CD4-positive, alpha-beta memory T cell (primary cell): ENCODE measurements around the gene HAT1. TPM values are rescaled to one million over a fixed set of nuclear protein-coding genes. Genes with fewer than 3 reads are reported as not detected.

Source experiments
- CTCF ChIA-PET: fragments of 350-600 bp; sonication (Branson Sonifier 250); formaldehyde crosslinking; loops from one replicate; lab custom pipeline; 2021; ENCODE audit warnings: inconsistent platforms; ENCODE audit not compliant: partially characterized antibody; lab: Charles Lee
- POLR2A ChIA-PET: fragments of 350-600 bp; sonication (Branson Sonifier 250); formaldehyde crosslinking; loops from one replicate; lab custom pipeline; 2021; ENCODE audit not compliant: partially characterized antibody; lab: Charles Lee
- DNase-seq, 5 donors: peaks; one replicate each; pipeline versions ENCODE4 v3.0.0 to v3.0.0-alpha.2; 2020 to 2022; ENCODE audit warnings: mixed read lengths in 1 of 5
- H3K27ac ChIP-seq: one replicate; pipeline ENCODE4 v1.7.0; 2013; ENCODE audit warnings: low read depth, low read length
- H3K27me3 ChIP-seq: 2 replicates; pipeline ENCODE4 v1.7.0; 2013; ENCODE audit warnings: mild to moderate bottlenecking, low read length, moderate library complexity; ENCODE audit not compliant: insufficient read depth
- H3K36me3 ChIP-seq: 2 replicates; pipeline ENCODE4 v1.7.0; 2013; ENCODE audit warnings: mild to moderate bottlenecking, low read length, moderate library complexity; ENCODE audit not compliant: insufficient read depth
- H3K4me1 ChIP-seq: 2 replicates; pipeline ENCODE4 v1.7.0; 2013; ENCODE audit warnings: mild to moderate bottlenecking, low read length, moderate library complexity; ENCODE audit not compliant: insufficient read depth
- H3K4me3 ChIP-seq, 2 donors: one replicate each; pipeline ENCODE4 v1.7.0; 2013; ENCODE audit warnings: low read length in 2 of 2, mild to moderate bottlenecking in 1 of 2
- H3K9me3 ChIP-seq, 2 donors: one replicate each; pipeline ENCODE4 v1.7.0; 2013; ENCODE audit warnings: low read length in 2 of 2, control low read depth in 1 of 2; ENCODE audit not compliant: control insufficient read depth in 1 of 2
- H3K27ac Mint-ChIP-seq, 7 donors: one replicate each; pipeline ENCODE4 v1.8.0; 2020 to 2021; ENCODE audit warnings: mixed read lengths in 7 of 7, mild to moderate bottlenecking in 6 of 7, inconsistent platforms in 3 of 7, moderate library complexity in 3 of 7
- H3K27me3 Mint-ChIP-seq, 2 donors: one replicate each; pipeline ENCODE4 v1.8.0; 2020 to 2021; ENCODE audit warnings: mixed read lengths in 2 of 2
- H3K36me3 Mint-ChIP-seq, 2 donors: one replicate each; pipeline ENCODE4 v1.8.0; 2020 to 2021; ENCODE audit warnings: mixed read lengths in 2 of 2, inconsistent platforms in 1 of 2, mild to moderate bottlenecking in 1 of 2
- H3K4me1 Mint-ChIP-seq, 4 donors: one replicate each; pipeline ENCODE4 v1.8.0; 2020 to 2021; ENCODE audit warnings: mixed read lengths in 4 of 4, mild to moderate bottlenecking in 1 of 4
- H3K4me3 Mint-ChIP-seq, 8 donors: one replicate each; pipeline ENCODE4 v1.8.0; 2020 to 2021; ENCODE audit warnings: mixed read lengths in 8 of 8, mild to moderate bottlenecking in 7 of 8, moderate library complexity in 6 of 8, inconsistent platforms in 3 of 8
- H3K9me3 Mint-ChIP-seq, 8 donors: one replicate each; pipeline ENCODE4 v1.8.0; 2020 to 2021; ENCODE audit warnings: mixed read lengths in 8 of 8, mild to moderate bottlenecking in 5 of 8, inconsistent platforms in 3 of 8, moderate library complexity in 1 of 8
- intact Hi-C: fragments of 100-400 bp; cut with micrococcal nuclease; formaldehyde crosslinking; loops from one replicate; pipeline ENCODE4 v1.15.1; 2023
- polyA plus RNA-seq, 2 donors: library from polyadenylated mRNA; unstranded; fragments of 300-500 nt; fragmentation: Illumina TruSeq; gene quantifications; one replicate each; pipeline ENCODE4 v1.2.3, GENCODE V29; 2021
- total RNA-seq, 2 experiments: library from RNA; stranded (reverse); gene quantifications; one replicate each; pipeline ENCODE4 v1.2.3, GENCODE V29; 2021

Gene HAT1, protein sequence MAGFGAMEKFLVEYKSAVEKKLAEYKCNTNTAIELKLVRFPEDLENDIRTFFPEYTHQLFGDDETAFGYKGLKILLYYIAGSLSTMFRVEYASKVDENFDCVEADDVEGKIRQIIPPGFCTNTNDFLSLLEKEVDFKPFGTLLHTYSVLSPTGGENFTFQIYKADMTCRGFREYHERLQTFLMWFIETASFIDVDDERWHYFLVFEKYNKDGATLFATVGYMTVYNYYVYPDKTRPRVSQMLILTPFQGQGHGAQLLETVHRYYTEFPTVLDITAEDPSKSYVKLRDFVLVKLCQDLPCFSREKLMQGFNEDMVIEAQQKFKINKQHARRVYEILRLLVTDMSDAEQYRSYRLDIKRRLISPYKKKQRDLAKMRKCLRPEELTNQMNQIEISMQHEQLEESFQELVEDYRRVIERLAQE
- total RNA-seq (10 to 100 TPM; 22.6 to 27.7 TPM), polyA plus RNA-seq (10 to 100 TPM; 66.0 to 75.2 TPM)

DNA sequence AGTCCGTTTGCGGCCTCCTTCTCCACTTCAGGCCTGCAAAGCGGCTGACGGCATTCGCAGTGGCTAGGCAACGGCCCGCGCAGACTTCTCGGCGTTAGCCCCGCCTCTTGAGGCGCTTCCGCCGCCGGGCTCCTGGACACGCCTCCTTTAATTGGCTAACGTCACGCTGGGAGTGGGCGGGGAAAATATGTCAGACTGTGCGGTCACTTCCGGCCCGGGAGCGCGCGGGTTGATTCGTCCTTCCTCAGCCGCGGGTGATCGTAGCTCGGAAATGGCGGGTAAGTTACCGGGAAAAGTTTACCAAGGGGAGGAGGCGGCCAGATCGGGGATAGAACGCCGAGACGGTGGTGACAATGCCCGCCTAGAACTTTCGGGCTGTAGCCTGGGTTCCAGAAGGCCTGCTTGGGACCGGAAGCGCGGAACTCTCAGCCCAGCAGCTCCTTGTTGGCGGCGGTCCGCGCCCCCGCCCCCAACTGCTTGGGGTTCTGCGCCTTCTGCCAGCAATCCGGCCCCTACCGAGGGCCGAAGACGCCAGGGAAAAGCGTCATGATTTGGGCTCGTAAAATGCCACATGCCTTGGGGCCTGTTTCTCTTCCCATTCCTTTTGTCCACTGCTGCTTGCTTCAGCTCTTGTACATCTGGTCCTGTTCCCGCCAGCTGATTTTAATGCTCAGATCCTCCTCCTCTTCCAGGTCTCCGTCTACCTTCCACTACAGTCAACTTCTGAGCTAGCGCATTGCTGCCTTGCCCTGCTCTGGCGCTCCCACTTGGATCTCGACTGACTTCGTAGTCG, at the start of gene HAT1:
Gene HAT1 (plus strand): TSS at position 232 of the 793 bp plus-strand sequence. CDS start 40 bp downstream, at position 272.
- intact Hi-C loops, result loop anchor here (1.0 to 10.0 kb wide), 8 partner anchors 28 to 633 kb away; partner anchors contain the start of genes DCAF17, DLX2, DYNC1I2 and ITGA6
- H3K27me3 ChIP-seq, result no peaks in the 10 kb centered on the region
- Mint-ChIP-seq H3K27ac (peak within 1 kb of the TSS; percentile 93 to 100 (median 99)), H3K27me3 (no peaks in the 10 kb centered on the region), H3K4me3 (peak within 1 kb of the TSS; percentile 98 to 100 (median 100)), H3K9me3 (peaks cover 0 to 4% (median 0%) of the 10 kb centered on the region in 8 donors), H3K4me1 (peaks cover 18 to 46% (median 33%) of the 10 kb centered on the region in 4 donors), H3K36me3 (peaks cover 10 to 20% of the 10 kb centered on the region in 2 donors)
- ChIA-PET CTCF (interaction anchor here (0.8 to 2.9 kb wide), 6 partner anchors 9 to 540 kb away, joined by 3 to 12 read pairs (median 4); partner anchors contain the start of genes ITGA6 and SLC25A12), POLR2A (interaction anchor here (1.0 to 3.2 kb wide), 7 partner anchors 27 to 993 kb away, joined by 3 to 33 read pairs (median 5); partner anchors contain the start of genes GORASP2, METAP1D, PDK1 and SLC25A12)
- DNase-seq, result peak; percentile 96 to 98 (median 97)
- H3K27ac ChIP-seq, result peak within 1 kb of the TSS; percentile 95
- peaks cover 11% of the 10 kb centered on the region for H3K36me3 ChIP-seq
- peak within 1 kb of the TSS; percentile 70 to 88 for H3K4me3 ChIP-seq
- H3K4me1 ChIP-seq, result peaks cover 39% of the 10 kb centered on the region
- no peaks in the 10 kb centered on the region for H3K9me3 ChIP-seq

DNA sequence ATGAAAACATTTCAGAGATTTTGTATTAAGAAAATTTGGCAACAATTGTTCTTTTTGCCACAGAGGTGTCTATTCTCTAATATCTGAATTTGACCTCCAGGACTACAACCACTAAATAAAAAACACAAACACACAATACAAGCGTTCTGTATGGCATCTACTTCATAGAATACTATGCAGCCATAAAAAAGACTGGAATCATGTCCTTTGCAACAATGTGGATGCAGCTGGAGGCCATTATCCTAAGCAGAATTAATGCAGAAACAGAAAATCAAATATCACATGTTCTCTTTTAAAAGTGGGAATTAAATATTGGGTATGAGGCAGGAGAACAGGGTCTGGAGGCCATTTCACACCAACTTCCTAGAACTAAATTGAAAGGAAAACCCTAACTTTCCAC, 47.7 kb upstream of the HAT1 start:
- H3K4me1 Mint-ChIP-seq, result peaks cover 16 to 42% (median 18%) of the 10 kb centered on the region in 4 donors
- Histone ChIP-seq H3K4me1 (no peaks in the 10 kb centered on the region), H3K27me3 (no peaks in the 10 kb centered on the region), H3K4me3 (no peak overlapping the region), H3K9me3 (no peaks in the 10 kb centered on the region), H3K36me3 (no peaks in the 10 kb centered on the region), H3K27ac (no peak overlapping the region)
- intact Hi-C loops, result no loop called here
- no peaks in the 10 kb centered on the region for H3K27me3 Mint-ChIP-seq
- no peak overlapping the region for H3K4me3 Mint-ChIP-seq
- no peak for DNase-seq
- CTCF ChIA-PET, result no interaction called here
- POLR2A ChIA-PET, result no interaction called here
- H3K27ac Mint-ChIP-seq, result no peak overlapping the region
- peaks cover 26 to 39% of the 10 kb centered on the region in 2 donors for H3K36me3 Mint-ChIP-seq
- H3K9me3 Mint-ChIP-seq, result peaks cover 0 to 2% (median 0%) of the 10 kb centered on the region in 8 donors

DNA sequence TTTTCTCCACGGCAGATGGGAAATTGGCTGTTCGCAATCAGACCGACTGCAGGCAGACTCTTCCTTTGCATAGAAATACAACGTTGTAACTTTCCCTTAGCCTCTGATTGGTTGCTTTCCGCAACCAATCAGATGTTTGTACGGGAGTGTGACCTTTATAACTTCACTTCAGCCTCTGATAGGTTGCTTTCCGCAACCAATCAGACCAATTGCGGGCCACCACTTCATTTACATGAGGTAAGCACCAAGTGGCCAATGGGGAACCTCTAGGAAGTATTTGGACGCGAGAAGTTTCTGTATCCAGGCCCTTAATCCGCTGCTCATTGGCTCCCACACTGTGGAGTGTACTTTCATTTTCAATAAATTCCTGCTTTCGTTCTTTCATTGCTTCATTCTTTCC, 47.3 kb upstream of the HAT1 start:
- Mint-ChIP-seq H3K36me3 (peaks cover 26 to 39% of the 10 kb centered on the region in 2 donors), H3K27ac (no peak overlapping the region), H3K9me3 (peaks cover 0 to 2% (median 0%) of the 10 kb centered on the region in 8 donors), H3K4me1 (peaks cover 18 to 42% (median 22%) of the 10 kb centered on the region in 4 donors), H3K27me3 (no peaks in the 10 kb centered on the region), H3K4me3 (no peak overlapping the region)
- Histone ChIP-seq H3K4me1 (no peaks in the 10 kb centered on the region), H3K4me3 (no peak overlapping the region), H3K9me3 (no peaks in the 10 kb centered on the region), H3K27ac (no peak overlapping the region), H3K27me3 (no peaks in the 10 kb centered on the region), H3K36me3 (no peaks in the 10 kb centered on the region)
- ChIA-PET POLR2A (no interaction called here), CTCF (no interaction called here)
- no peak for DNase-seq
- intact Hi-C loops, result no loop called here

DNA sequence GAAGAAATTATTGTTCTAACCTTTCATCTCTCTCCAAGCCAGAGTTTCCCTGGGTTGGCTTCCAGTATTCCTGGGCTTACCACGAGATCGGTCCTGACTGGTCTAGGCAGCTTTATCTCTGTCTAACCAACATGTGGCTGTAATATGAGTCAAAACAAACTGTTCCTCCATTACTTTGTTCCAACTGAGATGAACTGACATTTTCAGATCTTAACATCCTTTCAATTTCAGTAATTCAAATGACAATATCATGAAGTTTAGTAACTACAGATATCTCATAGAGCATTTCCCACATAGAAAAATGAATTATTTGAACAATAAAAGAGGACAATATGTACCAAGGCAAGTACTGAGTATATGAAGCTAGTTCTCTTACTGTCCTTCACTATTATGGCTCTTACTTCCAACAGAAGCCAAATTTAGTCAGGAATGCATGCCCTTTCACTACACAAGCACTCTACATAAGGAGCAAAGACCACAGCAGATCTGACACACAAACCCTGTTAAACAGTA, 43.7 kb upstream of the HAT1 start:
- intact Hi-C loops, result no loop called here
- Histone ChIP-seq H3K27ac (no peak overlapping the region), H3K9me3 (no peaks in the 10 kb centered on the region), H3K27me3 (no peaks in the 10 kb centered on the region), H3K36me3 (no peaks in the 10 kb centered on the region), H3K4me3 (no peak overlapping the region), H3K4me1 (no peaks in the 10 kb centered on the region)
- Mint-ChIP-seq H3K4me3 (no peak overlapping the region), H3K27ac (peak overlapping the region in 3 of 7 donors; percentile 38 to 80 (median 78)), H3K4me1 (peaks cover 17 to 36% (median 29%) of the 10 kb centered on the region in 4 donors), H3K36me3 (peaks cover 15% of the 10 kb centered on the region in 2 donors), H3K27me3 (no peaks in the 10 kb centered on the region), H3K9me3 (peaks cover 0 to 2% (median 0%) of the 10 kb centered on the region in 8 donors)
- ChIA-PET POLR2A (no interaction called here), CTCF (interaction anchor here (1.1 kb wide), 1 partner anchor 296 kb away, joined by 3 read pairs; no protein-coding TSS in a partner anchor)
- no peak for DNase-seq

DNA sequence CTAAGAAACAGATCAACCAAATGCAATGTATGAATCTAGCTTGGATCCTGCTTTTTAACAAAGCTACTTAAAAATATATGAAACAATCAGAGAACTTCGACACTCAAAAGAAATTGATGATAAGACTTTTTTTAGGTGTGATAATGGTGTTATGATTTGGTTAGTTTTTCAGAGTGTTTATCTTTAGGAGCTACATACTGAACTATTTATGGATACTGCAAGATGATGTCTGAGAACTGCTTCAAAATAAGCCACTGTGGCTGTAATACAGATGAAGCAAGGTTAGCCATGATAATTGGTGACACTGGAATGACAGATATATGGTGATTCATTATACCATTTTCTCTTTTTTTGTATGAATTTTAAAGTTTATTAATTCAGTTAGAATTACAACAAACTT, 42.4 kb upstream of the HAT1 start:
- H3K4me3 ChIP-seq, result no peak overlapping the region
- Mint-ChIP-seq H3K4me3 (no peak overlapping the region), H3K4me1 (peaks cover 17 to 38% (median 30%) of the 10 kb centered on the region in 4 donors), H3K27ac (no peak overlapping the region), H3K36me3 (peaks cover 7 to 8% of the 10 kb centered on the region in 2 donors), H3K9me3 (peaks cover 0 to 2% (median 0%) of the 10 kb centered on the region in 8 donors), H3K27me3 (no peaks in the 10 kb centered on the region)
- DNase-seq, result no peak
- H3K4me1 ChIP-seq, result no peaks in the 10 kb centered on the region
- H3K9me3 ChIP-seq, result no peaks in the 10 kb centered on the region
- H3K27ac ChIP-seq, result no peak overlapping the region
- intact Hi-C loops, result no loop called here
- ChIA-PET CTCF (interaction anchor here (1.1 kb wide), 2 partner anchors 69 to 295 kb away, joined by 3 read pairs; no protein-coding TSS in a partner anchor), POLR2A (no interaction called here)
- no peaks in the 10 kb centered on the region for H3K27me3 ChIP-seq
- H3K36me3 ChIP-seq, result no peaks in the 10 kb centered on the region

DNA sequence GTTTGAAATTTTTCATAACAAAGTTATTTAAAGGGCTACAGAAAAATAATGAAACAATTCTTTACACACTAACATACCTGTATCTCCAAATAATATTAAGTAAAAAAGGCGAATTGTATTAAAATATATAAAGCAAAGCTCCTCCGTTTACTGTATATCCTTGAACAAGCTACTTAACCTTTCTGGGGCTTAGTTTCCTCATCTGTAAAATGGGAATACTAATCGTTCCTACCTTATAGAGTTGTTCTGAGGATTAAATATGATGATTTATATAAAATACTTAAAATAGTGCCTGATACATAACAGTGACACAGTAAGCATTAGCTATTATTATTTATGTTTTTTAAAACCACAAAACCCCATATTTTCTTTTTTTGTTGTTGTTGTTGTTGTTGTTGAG, 41.5 kb upstream of the HAT1 start:
- no peaks in the 10 kb centered on the region for H3K27me3 ChIP-seq
- intact Hi-C loops, result no loop called here
- H3K4me1 ChIP-seq, result no peaks in the 10 kb centered on the region
- no peak overlapping the region for H3K4me3 ChIP-seq
- H3K36me3 ChIP-seq, result no peaks in the 10 kb centered on the region
- no peaks in the 10 kb centered on the region for H3K27me3 Mint-ChIP-seq
- no peaks in the 10 kb centered on the region for H3K9me3 Mint-ChIP-seq
- H3K9me3 ChIP-seq, result no peaks in the 10 kb centered on the region
- DNase-seq, result no peak
- CTCF ChIA-PET, result no interaction called here
- no peak overlapping the region for H3K4me3 Mint-ChIP-seq
- peaks cover 17 to 33% (median 26%) of the 10 kb centered on the region in 4 donors for H3K4me1 Mint-ChIP-seq
- no peak overlapping the region for H3K27ac Mint-ChIP-seq
- no peak overlapping the region for H3K27ac ChIP-seq
- H3K36me3 Mint-ChIP-seq, result peaks cover 0 to 2% of the 10 kb centered on the region in 2 donors
- POLR2A ChIA-PET, result no interaction called here
